Kidney glomerular epithelial cell (primary cell): ENCODE data around the gene TJP1.
"Not testable (repeated sequence)": the region's sequence is repeated elsewhere in the genome, so short reads cannot be mapped to it uniquely, and the experiment has no call there.

Source experiments
- DNase-seq: peaks from one replicate; lab custom pipeline; 2025; lab: John Stamatoyannopoulos, UW

TJP1 gene

DNA sequence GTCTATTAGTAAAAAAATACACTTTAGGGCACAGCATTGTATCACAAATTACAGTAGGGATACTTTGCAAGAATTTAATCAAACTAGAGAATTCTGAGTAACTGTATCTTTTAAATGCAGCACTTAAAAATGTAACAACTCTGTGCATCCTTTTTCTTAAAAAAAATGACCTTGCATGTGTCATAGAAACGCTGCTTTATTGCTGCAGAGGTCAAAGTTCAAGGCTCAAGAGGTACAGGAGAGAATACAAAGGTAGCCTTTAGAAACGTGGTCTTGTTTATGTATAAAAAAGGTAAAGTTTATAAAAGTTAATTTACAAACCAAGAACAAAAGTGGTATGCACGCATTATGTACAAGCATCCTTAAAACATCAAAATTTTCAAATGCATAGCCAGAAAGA is 122.0 kb downstream of the TJP1 start:
- no peak for DNase-seq

DNA sequence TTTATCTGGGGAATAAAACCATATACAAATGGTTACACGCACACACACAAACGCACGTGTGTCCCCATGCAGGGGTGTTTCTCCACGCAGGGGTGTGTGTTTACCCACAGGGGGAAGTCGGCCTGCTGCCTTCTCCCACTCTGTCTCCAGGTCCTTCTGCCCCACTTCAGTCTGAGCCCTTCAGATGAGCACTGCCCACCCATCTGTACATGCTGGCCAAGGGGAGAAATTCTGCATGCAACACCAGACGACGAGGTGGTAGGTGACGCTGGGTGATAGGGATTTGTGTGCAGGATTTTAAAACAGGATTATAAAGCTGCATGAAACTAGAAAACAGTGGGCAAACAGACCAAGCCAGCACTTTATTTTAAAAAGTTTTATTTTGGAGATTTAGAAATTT is 122.5 kb downstream of the TJP1 start:
- DNase-seq: no peak

DNA sequence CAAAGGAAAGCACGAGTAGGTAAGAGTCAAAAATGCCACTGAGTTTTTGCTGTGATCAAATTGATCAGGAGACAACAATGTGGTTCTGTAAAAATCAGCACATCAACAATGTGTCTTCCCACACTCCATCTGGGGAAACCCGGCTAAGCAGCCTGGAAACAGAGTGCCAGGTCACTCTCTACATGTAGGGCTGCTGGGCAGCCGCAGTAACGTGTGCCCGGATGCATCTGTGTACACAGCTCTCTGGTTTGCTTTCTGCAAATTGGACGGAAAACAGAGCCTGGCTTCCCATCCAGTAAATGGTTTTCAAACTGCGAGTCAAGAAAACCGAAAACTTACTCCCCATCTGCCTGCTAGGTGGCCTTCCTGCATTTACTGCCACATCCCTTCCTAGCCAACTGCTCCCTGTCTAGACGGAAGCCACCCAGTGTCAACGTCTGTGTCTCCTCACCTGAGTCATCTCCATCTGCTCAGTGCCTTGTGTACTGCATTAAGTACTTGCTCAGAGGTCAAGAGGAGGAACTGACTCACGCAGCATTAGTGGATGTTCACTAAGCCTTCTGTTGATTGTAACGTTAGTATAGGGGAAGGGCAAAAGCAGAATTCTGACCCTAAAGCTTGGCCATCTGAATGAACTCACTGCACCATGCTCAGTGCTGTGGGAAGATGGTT is 124.1 kb downstream of the TJP1 start:
- no peak for DNase-seq

DNA sequence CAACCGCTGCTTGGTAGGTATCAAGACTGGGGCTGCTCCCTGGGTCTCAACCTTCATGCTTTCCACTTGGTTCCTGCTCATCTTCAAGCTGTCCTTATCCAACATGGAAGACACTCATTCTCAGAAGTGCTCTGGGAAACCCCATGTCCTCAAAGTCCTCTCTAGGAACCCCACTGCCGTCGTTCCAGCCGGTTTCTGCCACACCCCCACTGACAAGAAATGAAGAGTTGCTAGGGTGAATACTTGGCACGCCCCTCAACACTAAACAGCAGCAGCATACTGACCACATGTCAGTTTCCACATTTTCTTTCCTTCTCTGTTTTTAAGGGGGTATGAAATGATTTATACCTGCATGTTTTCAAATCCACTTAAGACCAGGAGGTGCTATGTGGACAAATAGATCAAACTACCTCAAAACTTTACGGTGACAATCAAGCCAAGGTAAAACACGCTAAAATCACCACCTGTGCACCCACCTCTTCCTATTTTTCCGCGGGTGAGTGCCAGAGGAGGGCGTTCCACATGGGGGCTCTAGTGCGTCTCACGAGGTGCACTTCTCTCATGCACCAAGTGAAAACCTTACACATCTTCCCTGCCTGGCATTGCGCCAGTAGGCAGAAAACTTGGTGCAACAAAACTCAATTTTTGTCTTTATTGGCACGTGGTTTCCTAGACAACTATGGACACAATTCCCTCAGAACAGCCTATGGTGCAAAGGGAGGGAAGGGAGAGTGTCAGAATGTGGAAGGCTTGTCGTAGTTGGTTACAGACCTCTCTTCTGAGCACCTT is 125.1 kb downstream of the TJP1 start:
- DNase-seq: no peak

DNA sequence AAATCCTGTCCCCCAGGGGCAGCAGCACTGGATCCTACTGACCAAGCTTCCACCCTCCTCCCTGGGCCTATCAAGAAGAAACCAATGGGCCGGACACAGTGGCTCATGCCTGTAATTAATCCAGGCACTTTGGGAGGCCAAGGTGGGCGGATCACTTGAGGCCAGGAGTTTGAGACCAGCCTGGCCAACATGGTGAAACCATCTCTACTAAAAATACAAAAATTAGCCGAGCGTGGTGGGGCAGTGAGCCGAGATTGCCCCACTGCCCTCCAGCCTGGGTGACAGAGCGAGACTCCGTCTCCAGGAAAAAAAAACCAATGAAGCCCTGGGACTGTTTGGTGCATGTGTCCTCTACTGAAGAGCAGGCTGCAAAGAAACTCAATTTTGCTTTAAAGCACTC is 125.8 kb downstream of the TJP1 start:
- DNase-seq: not testable (repeated sequence)

DNA sequence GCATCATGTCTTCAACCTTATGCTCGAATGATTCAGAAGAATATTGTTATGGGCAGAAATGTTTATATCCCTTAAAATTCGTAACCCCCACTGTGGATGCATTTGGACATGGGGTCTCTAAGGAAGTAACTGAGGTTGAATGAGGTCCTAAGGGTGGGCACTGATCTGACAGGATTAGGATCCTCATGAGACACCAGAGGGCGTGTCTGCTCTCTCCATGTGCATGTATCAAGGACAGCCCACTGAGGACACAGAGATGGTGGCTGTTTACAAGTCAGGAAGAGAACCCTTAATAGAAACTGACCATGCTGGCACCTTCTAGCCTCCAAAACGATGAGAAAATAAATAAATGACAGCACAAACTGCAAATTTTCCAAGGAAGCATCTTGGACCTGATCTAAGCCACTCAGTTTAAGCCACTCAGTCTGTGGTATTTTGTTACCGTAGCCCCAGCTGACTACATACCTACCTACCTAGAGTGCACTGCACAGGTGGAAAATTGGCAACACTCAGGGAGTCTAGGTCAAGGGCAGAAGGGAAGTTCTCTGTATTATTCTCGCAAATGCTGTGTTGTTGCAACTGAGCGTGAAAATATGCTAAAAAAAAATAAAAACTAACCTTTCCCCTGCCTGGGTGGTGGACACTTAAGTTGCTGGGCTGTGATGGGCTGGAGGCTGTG is 126.6 kb downstream of the TJP1 start:
- DNase-seq: no peak

DNA sequence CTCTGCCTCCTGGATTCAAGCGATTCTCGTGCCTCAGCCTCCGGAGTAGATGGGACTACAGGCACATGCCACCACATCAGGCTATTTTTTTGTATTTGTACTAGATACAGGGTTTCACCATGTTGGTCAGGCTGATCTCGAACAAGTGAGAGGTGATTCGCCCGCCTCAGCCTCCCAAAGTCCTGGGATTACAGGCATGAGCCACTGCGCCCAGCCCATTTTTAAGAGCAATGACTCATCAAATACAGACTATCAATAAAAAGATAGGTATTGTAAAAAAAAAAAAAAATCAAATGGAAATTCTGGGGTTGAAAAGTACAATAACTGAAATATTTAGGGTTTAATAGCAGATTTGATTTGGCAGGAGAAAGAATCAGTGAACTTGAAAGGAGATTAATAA is 129.0 kb downstream of the TJP1 start:
- DNase-seq: no peak

DNA sequence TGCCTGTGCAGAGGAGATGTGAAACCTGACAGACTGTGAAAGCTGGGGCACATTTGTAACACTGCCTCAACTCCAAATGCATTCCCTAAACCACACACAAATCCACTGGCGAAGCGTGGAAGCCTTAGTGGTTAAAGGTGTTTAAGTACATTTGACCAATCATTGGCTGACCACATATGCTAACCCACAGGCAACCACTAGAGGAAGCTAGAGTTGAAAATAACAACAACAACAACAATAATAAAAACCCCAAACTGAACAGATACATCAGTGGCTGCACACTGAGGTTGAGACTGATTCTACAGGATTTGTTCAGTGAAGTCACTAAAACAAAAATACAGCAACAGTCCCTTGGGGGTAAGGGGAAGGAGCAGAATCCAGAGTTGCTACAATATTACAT is 129.7 kb downstream of the TJP1 start:
- no peak for DNase-seq

DNA sequence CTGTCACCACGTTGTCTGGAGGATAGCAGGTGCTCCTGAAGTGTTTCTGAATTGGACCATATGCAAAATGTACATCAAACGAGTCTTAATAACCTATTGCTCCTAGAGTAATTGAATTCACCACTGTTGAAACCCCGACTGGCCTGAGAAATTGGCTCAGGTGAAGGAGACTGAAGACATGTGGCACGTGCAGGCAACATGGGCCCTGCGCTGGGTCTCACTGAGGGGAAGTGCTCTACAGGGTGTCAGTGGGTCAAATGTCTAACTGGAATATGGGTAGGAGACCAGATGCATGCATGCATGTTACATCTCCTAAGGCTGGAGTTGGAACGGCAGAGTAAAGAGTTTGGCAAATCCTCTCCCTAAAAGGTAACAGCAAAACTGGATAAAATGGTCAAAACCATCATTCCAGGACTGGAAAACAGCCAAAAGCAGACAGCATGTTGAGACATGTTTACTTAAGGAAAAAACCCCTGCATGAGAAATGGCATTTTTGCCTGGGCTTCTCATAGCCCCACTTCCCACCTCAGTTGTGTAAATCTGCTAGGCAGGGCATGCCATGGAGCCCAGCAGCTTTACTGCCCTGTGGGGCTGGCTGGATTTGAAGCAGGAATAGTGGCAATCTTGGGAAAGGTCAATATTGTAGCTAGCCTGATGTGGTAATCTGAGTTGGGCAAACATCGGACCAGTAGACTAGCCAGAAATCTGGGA is 131.3 kb downstream of the TJP1 start:
- DNase-seq: no peak

DNA sequence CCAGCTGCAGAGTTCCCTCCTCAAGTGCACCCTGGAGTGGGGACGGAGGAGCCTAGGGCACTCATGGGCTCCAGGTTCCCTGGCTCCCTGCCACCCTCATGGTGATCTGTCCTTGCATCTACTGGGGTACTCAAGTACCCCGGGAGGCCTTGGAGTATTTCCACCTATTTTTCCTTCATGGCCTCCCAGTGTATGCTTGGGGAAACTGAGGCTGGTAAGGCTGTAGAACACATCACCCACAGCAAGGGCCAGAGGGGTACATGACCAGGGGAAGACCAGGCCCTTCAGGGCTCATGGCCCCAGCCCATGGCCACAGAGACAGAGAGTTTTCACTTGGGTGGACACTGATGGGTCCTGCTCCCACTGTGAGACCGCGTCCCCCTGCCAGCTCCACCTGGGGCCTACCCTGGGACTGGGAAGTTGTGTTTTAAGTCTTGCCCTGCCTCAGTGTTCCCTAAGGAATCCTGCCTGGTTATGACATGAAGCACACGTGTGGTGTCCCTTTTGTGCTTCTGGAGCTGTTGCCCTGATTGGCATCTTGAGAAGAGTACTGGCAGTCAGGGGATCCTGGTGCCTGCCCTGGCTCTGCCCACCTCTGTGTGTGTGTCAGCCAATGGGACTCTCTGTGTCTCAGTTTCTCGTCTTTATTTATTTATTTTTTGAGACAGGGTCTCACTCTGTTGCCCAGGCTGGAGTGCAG is 132.8 kb downstream of the TJP1 start:
- no peak for DNase-seq

DNA sequence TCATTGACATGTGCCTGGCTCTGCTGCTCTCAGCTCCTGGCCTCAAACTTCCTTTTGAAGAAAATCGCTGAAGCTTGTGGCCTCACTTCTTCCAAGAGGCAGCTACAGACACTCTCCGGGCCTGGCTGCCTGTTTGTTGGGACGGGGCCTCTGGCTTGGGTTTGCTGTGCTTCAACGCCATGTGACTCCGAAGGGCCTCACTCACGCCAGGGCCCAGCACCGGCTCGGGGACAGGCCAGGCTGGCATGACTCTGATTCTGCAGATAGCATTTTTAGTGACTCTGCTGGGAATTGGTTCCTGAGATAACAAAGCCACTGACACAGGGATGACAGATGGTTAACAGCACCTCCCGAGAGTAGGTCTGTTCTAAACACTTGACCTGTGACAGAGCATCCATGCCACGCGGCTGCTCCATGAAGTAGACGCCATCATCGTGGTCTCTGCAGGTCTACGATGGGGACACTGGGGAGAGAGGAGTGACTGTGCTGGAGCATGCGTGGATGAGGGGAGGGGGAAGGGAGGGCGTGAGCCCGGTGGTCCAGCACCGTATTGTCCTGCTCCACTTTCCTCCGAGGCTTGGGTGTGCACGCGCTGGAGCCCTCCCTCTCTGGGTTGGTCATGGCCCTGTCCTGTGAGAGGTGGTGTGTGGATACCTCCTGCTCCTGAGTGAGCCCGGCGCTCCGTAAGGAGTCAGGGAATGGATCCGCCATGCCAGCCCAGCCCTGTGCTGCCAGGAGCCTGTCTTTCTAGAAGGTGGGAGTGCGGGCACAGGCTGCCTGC is 133.6 kb downstream of the TJP1 start:
- DNase-seq: no peak

DNA sequence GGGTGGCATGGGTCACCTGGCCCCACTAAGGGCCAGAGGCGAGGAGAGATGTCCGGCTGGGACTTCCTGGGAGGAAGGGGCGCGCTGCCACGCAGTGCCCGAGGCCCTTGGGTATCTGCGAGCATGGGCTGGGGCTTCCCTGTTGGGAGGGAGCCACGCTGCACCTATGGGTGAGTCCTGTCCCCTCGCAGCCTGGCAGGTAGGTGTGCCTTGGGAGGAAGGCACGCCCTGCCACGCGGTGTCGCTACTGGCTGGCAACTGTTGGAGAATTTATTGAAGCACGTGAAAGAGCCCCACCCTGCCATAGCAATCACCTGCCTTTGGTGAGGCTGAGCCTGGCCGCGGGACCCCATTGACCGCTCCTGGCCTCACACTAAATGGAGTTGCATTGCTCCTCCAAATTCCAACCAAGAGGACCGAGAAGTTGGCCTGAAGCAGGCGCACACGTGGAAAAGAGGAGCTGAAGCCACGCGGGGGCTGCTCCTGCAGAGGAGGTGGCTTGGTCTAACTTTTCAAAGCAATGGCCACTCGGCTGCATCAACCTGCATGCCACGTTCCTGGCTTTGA is 134.2 kb downstream of the TJP1 start:
- DNase-seq: peak; percentile 23

DNA sequence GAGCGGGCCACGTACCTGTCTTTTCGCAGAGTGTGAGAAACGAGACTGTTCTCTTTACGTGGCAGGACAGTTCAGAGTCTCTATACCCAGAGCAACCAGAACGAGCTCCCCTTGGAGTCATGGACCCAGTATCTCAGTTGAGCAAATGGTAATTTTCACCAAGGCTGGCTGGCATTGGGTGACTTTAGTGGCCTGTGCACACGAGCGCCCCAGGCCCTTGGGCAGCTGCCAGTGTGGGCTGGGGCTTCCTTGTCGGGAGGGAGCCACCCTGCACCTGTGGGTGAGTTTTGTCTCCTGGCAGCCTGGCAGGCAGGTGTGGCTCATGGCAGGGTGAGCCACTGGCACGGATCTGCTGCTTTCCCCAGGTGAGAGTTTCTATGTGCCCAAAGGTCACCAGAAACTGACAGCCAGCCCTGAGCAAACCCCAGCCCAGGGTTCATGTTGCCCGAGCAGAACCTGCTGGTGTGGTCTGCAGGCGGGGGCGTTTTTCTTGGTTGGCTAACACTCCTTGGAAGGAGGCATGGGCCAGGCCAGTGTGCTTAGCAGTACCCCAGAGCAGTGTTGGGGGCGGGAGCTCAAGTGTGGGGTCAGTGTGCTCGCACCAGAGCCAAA is 135.0 kb downstream of the TJP1 start:
- DNase-seq: no peak

DNA sequence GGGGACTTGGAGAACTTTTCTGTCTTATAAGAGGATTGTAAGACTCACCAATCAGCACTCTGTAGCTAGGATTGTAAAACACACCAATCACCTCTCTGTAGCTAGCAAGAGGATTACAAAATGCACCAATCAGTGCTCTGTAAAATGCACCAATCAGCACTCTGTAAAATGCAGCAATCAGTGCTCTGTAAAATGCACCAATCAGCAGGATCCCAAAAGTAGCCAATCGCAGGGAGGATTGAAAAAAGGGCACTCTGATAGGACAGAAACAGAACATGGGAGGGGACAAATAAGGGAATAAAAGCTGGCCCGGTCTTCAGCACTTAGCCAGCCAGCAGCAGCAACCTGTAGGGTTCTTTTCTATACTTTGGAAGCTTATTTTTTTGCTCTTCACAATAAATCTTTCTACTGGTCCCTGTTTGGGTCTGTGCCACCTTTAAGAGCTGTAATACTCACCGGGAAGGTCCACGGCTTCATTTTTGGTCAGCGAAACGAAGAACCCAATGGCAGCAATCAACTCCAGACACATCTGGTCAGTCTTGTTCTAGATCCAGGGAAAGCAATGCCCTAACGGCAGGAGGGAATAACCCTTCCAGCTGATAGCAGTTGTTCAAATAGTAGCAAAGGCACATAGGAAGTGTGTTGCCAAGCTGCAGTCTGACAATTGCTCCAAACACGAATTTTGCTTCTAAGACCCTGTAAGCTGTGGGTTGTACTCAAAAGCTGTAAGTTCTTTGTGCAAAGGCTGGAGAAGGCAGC is 135.6 kb downstream of the TJP1 start:
- no peak for DNase-seq

DNA sequence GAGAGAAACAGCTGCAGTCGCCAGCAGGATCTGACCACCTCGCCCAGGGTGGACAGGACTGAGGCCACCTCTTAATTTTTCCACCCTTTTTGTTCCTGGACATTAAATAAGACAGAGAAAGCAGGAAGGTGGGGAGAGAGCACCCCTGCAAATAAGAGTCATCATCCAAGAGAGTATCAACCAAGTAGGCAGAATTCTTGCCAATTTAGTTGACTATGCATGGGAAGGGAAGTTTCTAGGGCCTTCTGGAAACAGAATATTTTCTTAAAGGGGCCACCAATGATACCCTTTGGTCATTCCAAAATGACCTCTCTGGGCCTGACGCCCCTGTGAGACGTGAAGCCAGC is 136.2 kb downstream of the TJP1 start:
- DNase-seq: no peak

DNA sequence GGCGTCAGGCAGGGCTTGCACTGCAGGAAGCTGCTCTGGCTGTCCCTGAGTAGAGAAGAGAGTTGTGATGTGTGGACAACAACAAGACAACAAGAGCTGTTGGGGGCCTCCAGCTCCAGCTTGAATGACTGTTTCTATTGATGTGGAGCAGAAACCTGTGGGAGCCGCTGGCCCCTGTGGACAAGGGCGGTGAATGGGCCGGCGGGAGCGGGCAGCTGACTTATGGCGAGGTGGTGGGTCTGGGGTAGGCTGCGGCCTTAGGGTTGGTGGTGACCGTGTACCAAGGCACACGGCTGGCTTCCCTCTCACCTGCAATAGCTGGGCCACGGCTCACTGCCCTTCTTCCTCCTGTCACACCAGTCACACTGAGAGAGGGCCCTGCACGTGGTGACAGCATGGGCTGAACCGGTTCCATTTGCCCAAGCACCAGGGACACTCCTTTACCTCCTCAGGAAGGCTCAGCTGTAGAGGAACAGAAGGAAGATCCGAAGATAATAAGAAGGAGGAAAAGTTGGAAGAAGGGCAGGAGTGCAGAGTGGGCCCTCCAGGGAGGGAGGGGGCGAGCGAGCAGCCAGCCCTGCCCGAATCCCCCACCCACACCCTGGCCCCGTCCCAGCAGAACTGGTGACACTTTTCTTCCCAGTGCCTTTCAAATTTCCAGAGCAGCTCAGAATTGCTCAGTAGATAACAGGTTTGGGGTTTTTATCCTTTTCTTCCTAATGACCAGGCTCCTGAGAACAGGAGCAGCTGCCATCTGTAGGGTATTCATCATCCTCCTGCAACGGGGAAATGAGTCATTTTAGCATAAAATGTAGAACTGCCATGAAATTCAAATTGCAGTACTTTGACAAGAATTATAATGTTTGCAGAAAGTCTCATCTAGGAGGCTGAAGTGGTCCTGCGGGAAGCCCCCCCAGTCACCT is 136.9 kb downstream of the TJP1 start:
- DNase-seq: no peak

DNA sequence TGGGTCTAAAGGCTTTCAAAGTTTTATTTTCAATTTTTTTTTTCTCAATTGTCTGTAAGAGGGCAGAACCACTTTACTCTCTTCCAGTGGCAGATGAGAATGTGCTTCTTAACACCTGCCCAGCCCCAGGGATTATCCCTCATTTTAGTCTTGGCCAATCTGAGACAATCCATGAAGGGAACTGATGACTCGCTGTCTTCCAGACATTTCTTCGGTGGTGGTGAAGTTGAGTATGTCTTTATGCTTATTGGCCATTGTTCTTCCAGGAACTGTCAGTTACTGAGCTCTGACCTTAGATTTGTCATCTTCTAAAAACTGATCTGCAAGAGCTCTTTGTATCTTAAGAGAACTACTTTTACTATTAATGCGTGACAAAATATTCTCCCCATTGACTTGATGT is 139.5 kb downstream of the TJP1 start:
- no peak for DNase-seq

DNA sequence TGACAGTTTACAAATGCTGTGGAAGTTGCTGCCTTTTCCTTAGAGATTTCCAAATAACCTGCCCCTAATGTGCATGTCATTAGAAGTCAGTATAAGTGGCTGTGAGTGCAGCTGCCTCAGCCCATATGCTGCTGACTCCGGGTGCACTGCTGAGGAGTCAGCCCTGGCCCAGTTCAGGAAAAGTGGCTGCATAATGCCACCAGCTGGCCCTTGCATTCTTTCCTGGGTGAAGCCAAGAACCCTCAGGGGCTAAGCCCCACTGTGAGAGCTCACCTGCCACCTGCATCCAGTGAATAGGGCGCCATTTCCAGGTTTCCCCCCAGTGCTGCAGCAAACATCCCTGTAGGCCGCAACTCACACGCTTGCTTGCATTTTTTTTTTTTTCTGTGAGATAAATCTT is 139.9 kb downstream of the TJP1 start:
- no peak for DNase-seq

DNA sequence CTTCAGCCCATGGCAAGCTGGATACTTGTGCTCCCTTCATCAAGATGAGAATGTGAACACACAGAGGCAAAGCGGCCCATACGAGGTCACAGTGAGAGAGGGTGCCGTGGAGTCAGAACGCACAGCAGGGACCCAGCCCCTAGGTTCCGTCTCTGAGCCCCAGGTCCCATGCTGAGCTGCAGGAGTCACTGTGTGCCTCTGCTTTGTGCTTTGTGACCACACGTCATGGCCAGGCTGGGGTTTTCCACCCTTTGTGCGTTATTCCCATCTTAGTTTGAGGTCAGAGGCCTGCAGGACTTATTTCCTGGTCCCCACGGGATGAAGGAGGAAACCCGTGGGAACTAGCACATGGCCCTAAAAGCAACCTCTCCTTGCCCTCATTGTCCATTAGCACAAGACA is 140.3 kb downstream of the TJP1 start:
- no peak for DNase-seq
